ENCODE results near the gene MPND. TPM values are rescaled to one million over a fixed set of nuclear protein-coding genes. Genes with fewer than 3 reads are reported as not detected.

MPND gene
- total and polyA plus RNA-seq, 10 of the 15 experiments (the other 5 are each of a cell fraction or from before 2014, with no cell fraction given): 0.79 to 18.3 (median 6.0) TPM

- no peak for TF ChIP-seq ZNF384 (IDR thresholded peaks at IDR 0.05; ENCODE audit: borderline replicate concordance, low read depth, low read length)
- no peak for TF ChIP-seq ZBED1 (IDR thresholded peaks at IDR 0.05; ENCODE audit: borderline replicate concordance)
- TF ChIP-seq IKZF1 (conservative IDR thresholded peaks at IDR 0.05): no peak
- no peak for TF ChIP-seq ASH2L (IDR thresholded peaks at IDR 0.05; ENCODE audit: borderline replicate concordance, low read depth)
Measured at GRCh38 chr19:4368128-4368820, 24.9 kb downstream of the MPND start (continued).

GRCh38 chr19:4369109-4369887 is 25.9 kb downstream of the MPND start:
- SMC1A ChIA-PET (ENCODE audit: uncharacterized antibody, unreplicated experiment): interaction anchor here (0.8 to 1.5 kb wide), 5 partner anchors 11 to 33 kb away, joined by 3 to 5 read pairs (median 5); partner anchors contain the start of genes CHAF1A and SH3GL1
- BruUV-seq (replicated peaks): TSS peak; percentile 64
- peak overlapping the region; percentile 99 for H3K4me2 ChIP-seq (ENCODE audit: control insufficient read depth, insufficient read depth)
- H2AFZ ChIP-seq (ENCODE audit: control insufficient read depth, low read depth, low read length): no peak overlapping the region
- H3K4me3 ChIP-seq: peak overlapping the region; percentile 71
- H3K4me1 ChIP-seq (ENCODE audit: control insufficient read depth, insufficient read depth, low read length): peaks cover 55% of the 10 kb centered on the region
- RAD21 ChIA-PET (ENCODE audit: unreplicated experiment): interaction anchor here (0.8 to 1.8 kb wide), 6 partner anchors 11 to 33 kb away, joined by 4 to 10 read pairs (median 5); partner anchors contain the start of genes CHAF1A, MPND and SH3GL1
- POLR2A ChIA-PET: interaction anchor here (0.8 to 2.0 kb wide), 10 partner anchors 11 to 35 kb away, joined by 3 to 11 read pairs (median 4); partner anchors contain the start of genes CHAF1A and MPND
- DNase-seq (ENCODE audit: low read depth, low spot score): peak; percentile 90
- in situ Hi-C loops (cut with MboI): no loop called here
- no peaks in the 10 kb centered on the region for H4K20me1 ChIP-seq (ENCODE audit: control insufficient read depth, insufficient read depth)
- no peaks in the 10 kb centered on the region for H3K9me3 ChIP-seq (replicated peaks; ENCODE audit: control insufficient read depth, insufficient read depth, low read length)
- H3K27me3 ChIP-seq (replicated peaks in 1 of 2; ENCODE audit: control insufficient read depth in 2 of 2, insufficient read depth in 2 of 2, low read length in 1 of 2): no peaks in the 10 kb centered on the region
- H3K9ac ChIP-seq (ENCODE audit: control insufficient read depth, insufficient read depth, low read length): peak overlapping the region; percentile 84
- peak overlapping the region; percentile 98 for H3K27ac ChIP-seq (ENCODE audit: control insufficient read depth, insufficient read depth)
- H3K36me3 ChIP-seq (ENCODE audit: control insufficient read depth in 2 of 2, insufficient read depth in 2 of 2, low read length in 1 of 2): peaks cover 14 to 37% of the 10 kb centered on the region in 2 experiments; a peak in 3 of 4 replicates
- peaks cover 64% of the 10 kb centered on the region for H3K79me2 ChIP-seq (ENCODE audit: control insufficient read depth, insufficient read depth, low read length)
- FAIRE-seq: peak; percentile 98
- WGBS (ENCODE audit: insufficient coverage, insufficient replicate concordance, low lambda C conversion rate, missing lambda C conversion rate): under 1% methylated on average over 23 of the region's 25 CpGs
- CTCF ChIA-PET: interaction anchor here (0.7 to 3.3 kb wide), 12 partner anchors 8 to 115 kb away, joined by 3 to 16 read pairs (median 4); partner anchors contain the start of genes CHAF1A and SH3GL1
- intact Hi-C loops (cut with micrococcal nuclease; ENCODE audit: unreplicated experiment): loop anchor here (1.0 kb wide), 1 partner anchor 31 kb away; the partner anchor contains the start of gene SH3GL1
- ATAC-seq: peak; percentile 85
- TF ChIP-seq SMC3 (IDR thresholded peaks at IDR 0.05; ENCODE audit: borderline replicate concordance, low read length): no peak
- TF ChIP-seq ZNF24 (IDR thresholded peaks at IDR 0.05): no peak
- no peak for TF ChIP-seq IRF4 (IDR thresholded peaks at IDR 0.05; ENCODE audit: low read depth, low read length)
- no peak for TF ChIP-seq YBX1 (IDR thresholded peaks at IDR 0.05)
- no peak for TF ChIP-seq KAT2A (conservative IDR thresholded peaks at IDR 0.05; ENCODE audit: control insufficient read depth, low read depth, low read length)
- no peak for TF ChIP-seq NR2C1 (IDR thresholded peaks at IDR 0.05)
- TF ChIP-seq SIN3A (IDR thresholded peaks at IDR 0.05; ENCODE audit: low read depth, low read length): no peak
- no peak for TF ChIP-seq FOS (IDR thresholded peaks at IDR 0.05; ENCODE audit: borderline replicate concordance, extremely low read depth, insufficient read length)
- no peak for TF ChIP-seq WRNIP1 (IDR thresholded peaks at IDR 0.05; ENCODE audit: borderline replicate concordance, low read depth, low read length)
- peak; percentile 48 for TF ChIP-seq BCL3 (IDR thresholded peaks at IDR 0.05; ENCODE audit: borderline replicate concordance, insufficient read depth, low read depth, low read length, poor library complexity, severe bottlenecking)
- TF ChIP-seq SP1 (IDR thresholded peaks at IDR 0.05; ENCODE audit: low read depth, low read length): no peak
- no peak for TF ChIP-seq MYB (IDR thresholded peaks at IDR 0.05; ENCODE audit: borderline replicate concordance, low read depth, low read length)
- no peak for TF ChIP-seq NFXL1 (IDR thresholded peaks at IDR 0.05; ENCODE audit: borderline replicate concordance)
- TF ChIP-seq TAF1 (IDR thresholded peaks at IDR 0.05; ENCODE audit: borderline replicate concordance, low read depth, low read length): no peak
- TF ChIP-seq CHD1 (IDR thresholded peaks at IDR 0.05; ENCODE audit: low read depth, low read length): no peak
- no peak for TF ChIP-seq SUZ12 (IDR thresholded peaks at IDR 0.05; ENCODE audit: unreplicated experiment)
- TF ChIP-seq MEF2A (IDR thresholded peaks at IDR 0.05; ENCODE audit: insufficient read depth, low read depth, low read length): 0 out of 2 replicates have a peak, but pooled peaks have one; percentile 26
- TF ChIP-seq TCF12 (IDR thresholded peaks at IDR 0.05; ENCODE audit: low read depth, low read length): no peak

Data from GM12878 (cell line).